ENCODE measurements around the gene PSD. TPM values are rescaled to one million over a fixed set of nuclear protein-coding genes. Genes with fewer than 3 reads are reported as not detected.

PSD gene
- total RNA-seq, 6 donors from 2014 or later = 1.1 to 28.3 (median 3.5) TPM

GRCh38 chr10:102401342-102401654 is 17.3 kb downstream of the PSD start:
- ATAC-seq (ENCODE audit: low FRiP score in 2 of 2) (no peak), DNase-seq (no peak)
- Histone ChIP-seq H3K27me3 (no peaks in the 10 kb centered on the region), H3K36me3 (peaks cover 10 to 59% (median 47%) of the 10 kb centered on the region in 4 donors), H3K9me3 (no peaks in the 10 kb centered on the region), H3K27ac (no peak overlapping the region), H3K4me3 (no peak overlapping the region), H3K4me1 (peaks cover 31 to 42% (median 34%) of the 10 kb centered on the region in 4 donors)
- 89 to 92% methylated on average over 8 of the region's 8 CpGs for WGBS, 2 donors
- TF ChIP-seq EP300 (IDR thresholded peaks at IDR 0.05) = no peak
- no peak for TF ChIP-seq CTCF (IDR thresholded peaks at IDR 0.05)
- no peak for TF ChIP-seq POLR2A (IDR thresholded peaks at IDR 0.05)
- TF ChIP-seq POLR2AphosphoS5 (IDR thresholded peaks at IDR 0.05) = no peak

GRCh38 chr10:102400598-102401341 is 17.8 kb downstream of the PSD start:
- no peak overlapping the region for H3K4me3 ChIP-seq
- peaks cover 10 to 59% (median 47%) of the 10 kb centered on the region in 4 donors for H3K36me3 ChIP-seq
- H3K9me3 ChIP-seq = no peaks in the 10 kb centered on the region
- TF ChIP-seq CTCF (IDR thresholded peaks at IDR 0.05) (no peak), POLR2AphosphoS5 (IDR thresholded peaks at IDR 0.05) (no peak), EP300 (IDR thresholded peaks at IDR 0.05) (no peak), POLR2A (IDR thresholded peaks at IDR 0.05) (no peak)
- H3K27ac ChIP-seq = no peak overlapping the region
- no peak for ATAC-seq (ENCODE audit: low FRiP score in 2 of 2)
- 90 to 93% methylated on average over 16 to 22 of the region's 22 CpGs for WGBS, 2 donors
- H3K4me1 ChIP-seq = peaks cover 35 to 47% (median 39%) of the 10 kb centered on the region in 4 donors
- no peaks in the 10 kb centered on the region for H3K27me3 ChIP-seq
- no peak for DNase-seq

- H3K4me1 ChIP-seq = peaks cover 35 to 50% (median 39%) of the 10 kb centered on the region in 4 donors
- peak overlapping the region in 1 of 4 donors; percentile 72 for H3K4me3 ChIP-seq
- peaks cover 10 to 59% (median 47%) of the 10 kb centered on the region in 4 donors for H3K36me3 ChIP-seq
- DNase-seq (peak in 1 of 2 donors; percentile 73), ATAC-seq (ENCODE audit: low FRiP score in 2 of 2) (no peak)
- 93% methylated on average over 17 of the region's 17 CpGs; no CpG with 5 or more reads in 1 of the 2 donors for WGBS, 2 donors
- H3K27ac ChIP-seq = peak overlapping the region in 2 of 4 donors; percentile 74 to 90
- TF ChIP-seq POLR2A (IDR thresholded peaks at IDR 0.05) (no peak), EP300 (IDR thresholded peaks at IDR 0.05) (no peak), POLR2AphosphoS5 (IDR thresholded peaks at IDR 0.05) (no peak)
- H3K9me3 ChIP-seq = no peaks in the 10 kb centered on the region
- H3K27me3 ChIP-seq = no peaks in the 10 kb centered on the region
Measured at GRCh38 chr10:102400076-102400475, 18.5 kb downstream of the PSD start.

- Histone ChIP-seq H3K4me3 (peak overlapping the region; percentile 42 to 72 (median 52)), H3K27ac (peak overlapping the region; percentile 69 to 90 (median 79)), H3K27me3 (no peaks in the 10 kb centered on the region), H3K36me3 (peaks cover 10 to 59% (median 47%) of the 10 kb centered on the region in 4 donors), H3K4me1 (peaks cover 35 to 56% (median 39%) of the 10 kb centered on the region in 4 donors), H3K9me3 (no peaks in the 10 kb centered on the region)
- DNase-seq = peak; percentile 93 to 98
- peak; percentile 85 to 86 for ATAC-seq (ENCODE audit: low FRiP score in 2 of 2)
- 1 to 4% methylated on average over 30 to 49 of the region's 72 CpGs for whole genome bisulfite sequencing, 2 donors
- TF ChIP-seq CTCF (IDR thresholded peaks at IDR 0.05) = peak; percentile 90 to 99 (median 98)
- TF ChIP-seq POLR2AphosphoS5 (IDR thresholded peaks at IDR 0.05) = peak; percentile 85 to 88
- TF ChIP-seq EP300 (IDR thresholded peaks at IDR 0.05) = no peak
- peak in 1 of 4 donors; percentile 55 for TF ChIP-seq POLR2A (IDR thresholded peaks at IDR 0.05)
Measured at GRCh38 chr10:102399217-102400021, 19.2 kb downstream of the PSD start.
